ENCODE data around the gene SRRM2. TPM values are rescaled to one million over a fixed set of nuclear protein-coding genes. Genes with fewer than 3 reads are reported as not detected.

SRRM2 gene
- total and polyA plus RNA-seq, 4 donors: 316 to 589 (median 447) TPM

- H3K27ac ChIP-seq (ENCODE audit: low read depth in 1 of 2, low read length in 1 of 2): peak overlapping the region in 1 of 2 donors; percentile 21
- no peak for DNase-seq
- peaks cover 0 to 4% (median 0%) of the 10 kb centered on the region in 5 donors for H3K4me1 ChIP-seq (ENCODE audit: control insufficient read depth in 5 of 5, insufficient read depth in 5 of 5, low read length in 5 of 5)
- H3K4me3 ChIP-seq: no peak overlapping the region
- no peak overlapping the region for H3K9ac ChIP-seq (ENCODE audit: insufficient read depth in 1 of 2, low read length in 2 of 2)
- no peak for TF ChIP-seq CTCF (IDR thresholded peaks at IDR 0.05; ENCODE audit: control extremely low read depth, extremely low read depth)
- peaks cover 0 to 2% (median 0%) of the 10 kb centered on the region in 4 donors for H3K9me3 ChIP-seq (ENCODE audit: control insufficient read depth in 4 of 4, insufficient read depth in 3 of 4, low read length in 3 of 4)
- 76 to 84% methylated on average over 14 of the region's 14 CpGs for WGBS, 2 donors
- peaks cover 39 to 90% (median 67%) of the 10 kb centered on the region in 4 donors for H3K36me3 ChIP-seq (ENCODE audit: control insufficient read depth in 4 of 4, insufficient read depth in 4 of 4, low read length in 4 of 4)
- no peaks in the 10 kb centered on the region for H3K27me3 ChIP-seq (ENCODE audit: control insufficient read depth in 3 of 3, insufficient read depth in 3 of 3, low read length in 2 of 3)
- peak; percentile 61 for ATAC-seq (ENCODE audit: insufficient read depth, low FRiP score)
Observed at GRCh38 chr16:2769675-2770056, 17.2 kb downstream of the SRRM2 start.

DNA sequence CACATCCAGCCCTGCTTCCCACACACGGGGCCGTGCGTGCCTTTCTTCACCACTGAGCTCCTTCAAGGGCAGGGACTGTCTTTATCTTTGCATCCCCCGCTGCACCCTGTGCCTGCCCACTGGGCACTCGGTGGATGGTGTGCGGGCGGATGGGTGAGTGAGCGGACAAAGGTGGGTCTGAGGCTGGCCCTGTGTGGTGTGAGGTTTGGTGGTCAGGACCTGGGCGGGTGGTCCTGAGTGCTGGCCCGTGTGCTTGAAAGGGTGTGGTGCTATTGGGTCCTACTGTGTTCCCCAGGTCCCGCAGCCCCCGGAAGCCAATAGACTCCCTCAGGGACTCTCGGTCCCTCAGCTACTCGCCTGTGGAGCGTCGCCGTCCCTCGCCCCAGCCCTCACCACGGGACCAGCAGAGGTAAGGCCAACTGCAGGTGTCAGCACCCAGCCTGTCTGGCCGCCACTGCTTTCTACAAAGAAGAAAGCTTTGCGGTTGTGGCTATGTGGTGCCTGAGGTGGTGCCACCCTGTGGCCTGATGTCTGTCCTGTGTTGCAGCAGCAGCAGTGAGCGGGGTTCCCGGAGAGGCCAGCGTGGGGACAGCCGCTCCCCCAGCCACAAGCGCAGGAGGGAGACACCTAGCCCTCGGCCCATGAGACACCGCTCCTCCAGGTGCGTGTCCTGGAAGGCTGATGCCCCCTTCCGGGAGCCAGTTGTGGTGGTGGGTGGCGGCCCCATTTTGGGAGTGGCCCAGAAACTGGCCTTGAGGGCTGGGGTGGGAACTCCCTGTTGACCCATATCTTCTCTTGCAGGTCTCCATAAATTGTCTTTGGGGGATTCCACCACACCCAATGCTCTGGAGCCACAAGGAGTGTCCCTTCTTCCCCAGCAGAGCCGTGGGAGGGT, 17.9 kb downstream of the SRRM2 start:
- Histone ChIP-seq H3K9me3 (ENCODE audit: control insufficient read depth in 4 of 4, insufficient read depth in 3 of 4, low read length in 3 of 4) (no peaks in the 10 kb centered on the region), H3K4me1 (ENCODE audit: control insufficient read depth in 5 of 5, insufficient read depth in 5 of 5, low read length in 5 of 5) (peaks cover 0 to 4% (median 0%) of the 10 kb centered on the region in 5 donors), H3K27me3 (ENCODE audit: control insufficient read depth in 3 of 3, insufficient read depth in 3 of 3, low read length in 2 of 3) (no peaks in the 10 kb centered on the region), H3K36me3 (ENCODE audit: control insufficient read depth in 4 of 4, insufficient read depth in 4 of 4, low read length in 4 of 4) (peaks cover 33 to 87% (median 65%) of the 10 kb centered on the region in 4 donors), H3K4me3 (no peak overlapping the region), H3K27ac (ENCODE audit: low read depth in 1 of 2, low read length in 1 of 2) (peak overlapping the region in 1 of 2 donors; percentile 21), H3K9ac (ENCODE audit: insufficient read depth in 1 of 2, low read length in 2 of 2) (no peak overlapping the region)
- WGBS, 2 donors: 89 to 91% methylated on average over 32 of the region's 32 CpGs
- ATAC-seq (ENCODE audit: insufficient read depth, low FRiP score) (no peak), DNase-seq (no peak)
- TF ChIP-seq CTCF (IDR thresholded peaks at IDR 0.05; ENCODE audit: control extremely low read depth, extremely low read depth): no peak

DNA sequence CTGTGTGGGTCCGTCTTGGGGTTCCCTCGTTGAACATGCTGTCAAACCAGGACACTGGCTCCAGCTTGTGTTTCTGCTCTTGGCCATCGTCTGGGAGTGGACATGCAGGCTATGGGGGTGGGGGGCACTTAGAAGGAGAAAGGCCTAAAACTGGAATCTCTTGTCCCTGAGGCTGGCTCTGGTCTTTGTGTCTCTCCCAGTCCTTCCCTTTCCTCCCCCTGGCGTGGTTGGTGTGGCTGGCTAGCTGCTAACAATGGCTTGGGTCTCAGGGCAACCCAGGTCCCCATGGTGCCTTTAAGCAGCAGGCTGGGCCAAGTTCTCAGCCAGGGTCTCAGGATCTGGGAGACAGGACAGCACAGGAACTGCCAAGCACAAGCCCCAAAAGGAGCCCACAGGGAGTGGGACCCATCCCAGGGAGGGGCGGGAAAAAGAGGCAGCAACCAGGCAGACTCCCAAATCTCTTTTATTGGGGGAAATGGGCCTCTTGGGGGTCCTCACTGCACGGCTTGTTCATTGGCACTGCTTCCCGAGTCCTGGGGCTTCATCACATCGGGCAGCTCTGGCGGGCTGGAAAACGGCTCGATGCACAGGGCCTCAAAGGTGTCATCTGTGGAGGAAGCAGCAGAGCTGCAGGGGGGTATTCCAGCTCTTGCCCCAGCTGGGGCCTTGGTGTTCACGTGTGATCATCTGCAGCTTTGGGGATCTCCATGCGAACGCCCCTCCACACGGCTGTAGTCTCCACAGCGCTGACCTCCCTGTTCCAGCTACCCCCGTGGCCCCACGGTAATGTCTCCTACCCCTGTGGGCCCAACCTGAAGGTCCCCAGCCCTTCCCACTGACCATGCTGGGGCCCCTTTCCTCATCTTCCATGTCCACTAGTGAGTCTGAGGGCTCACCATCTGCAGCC, 19.3 kb downstream of the SRRM2 start:
- no peaks in the 10 kb centered on the region for H3K9me3 ChIP-seq (ENCODE audit: control insufficient read depth in 4 of 4, insufficient read depth in 3 of 4, low read length in 3 of 4)
- ATAC-seq (ENCODE audit: insufficient read depth, low FRiP score): no peak
- peaks cover 28 to 73% (median 51%) of the 10 kb centered on the region in 4 donors for H3K36me3 ChIP-seq (ENCODE audit: control insufficient read depth in 4 of 4, insufficient read depth in 4 of 4, low read length in 4 of 4)
- DNase-seq: no peak
- no peaks in the 10 kb centered on the region for H3K27me3 ChIP-seq (ENCODE audit: control insufficient read depth in 3 of 3, insufficient read depth in 3 of 3, low read length in 2 of 3)
- H3K27ac ChIP-seq (ENCODE audit: low read depth in 1 of 2, low read length in 1 of 2): no peak overlapping the region
- H3K9ac ChIP-seq (ENCODE audit: insufficient read depth in 1 of 2, low read length in 2 of 2): no peak overlapping the region
- 81 to 85% methylated on average over 17 to 18 of the region's 18 CpGs for WGBS, 2 donors
- peaks cover 0 to 12% (median 6%) of the 10 kb centered on the region in 5 donors for H3K4me1 ChIP-seq (ENCODE audit: control insufficient read depth in 5 of 5, insufficient read depth in 5 of 5, low read length in 5 of 5)
- TF ChIP-seq CTCF (IDR thresholded peaks at IDR 0.05; ENCODE audit: control extremely low read depth, extremely low read depth): no peak
- H3K4me3 ChIP-seq: no peak overlapping the region
